HepG2 (cell line): ENCODE results near the gene NUAK1. TPM values are rescaled to one million over a fixed set of nuclear protein-coding genes. Genes with fewer than 3 reads are reported as not detected.

Source experiments
- ATAC-seq: fragments of 200-7000 bp; cut with Tn5 transposase; 3 replicates; pipeline ENCODE4 v1.9.1; 2020; ENCODE audit warnings: mild to moderate bottlenecking, moderate library complexity
- BruUV-seq: library from RNA; stranded (reverse); fragments of 400-500 nt; replicated peaks from 2 replicates; lab custom pipeline; 2021; lab: Mats Ljungman, UMichigan
- CTCF ChIA-PET: fragments of 300-600 bp; formaldehyde crosslinking; extraction: SDS; loops from one replicate; lab custom pipeline; 2021; ENCODE audit warnings: low total read pairs, inconsistent platforms, low intra/inter-chr PET ratio; lab: Yijun Ruan, JAX
- POLR2A ChIA-PET: fragments of 350-600 bp; sonication (Branson Sonifier 250); formaldehyde crosslinking; loops from one replicate; lab custom pipeline; 2020; ENCODE audit warnings: antibody characterized with exemption, inconsistent platforms; lab: Yijun Ruan, JAX
- DNase-seq: peaks from one replicate; pipeline ENCODE4 v3.0.0-alpha.2; 2015; ENCODE audit warnings: low spot score
- FAIRE-seq: peaks from 3 replicates; lab custom pipeline; 2011; peaks lifted over from hg19 to GRCh38; lab: Jason Lieb, UNC
- H2AFZ ChIP-seq: one replicate; pipeline ENCODE4 v1.6.1; 2011; ENCODE audit warnings: low read length, inconsistent platforms
- H3K27ac ChIP-seq: fragments of 300-600 bp; 3 replicates; pipeline ENCODE4 v1.8.0; 2011; ENCODE audit warnings: mixed run types, mild to moderate bottlenecking, mixed read lengths, low read length, inconsistent platforms; ENCODE audit not compliant: insufficient read depth; ENCODE audit errors: extremely low read length
- H3K27me3 ChIP-seq, 2 experiments: fragments of 200-600 bp in 1 of 2; 2 replicates in 1 of 2; 3 replicates in 1 of 2; pipeline versions ENCODE4 v1.6.0 to v1.8.0; 2011; ENCODE audit warnings: low read length in 2 of 2, mild to moderate bottlenecking in 2 of 2, moderate library complexity in 2 of 2, inconsistent platforms in 1 of 2; ENCODE audit not compliant: insufficient read depth in 2 of 2, control insufficient read depth in 1 of 2
- H3K36me3 ChIP-seq, 2 experiments: fragments of 200-600 bp in 1 of 2; replicated peaks in 1 of 2; 2 replicates in 1 of 2; 3 replicates in 1 of 2; pipeline versions ENCODE4 v1.5.1 to v1.8.0; 2011; ENCODE audit warnings: low read length in 2 of 2, inconsistent platforms in 1 of 2; ENCODE audit not compliant: insufficient read depth in 2 of 2, control insufficient read depth in 1 of 2
- H3K4me1 ChIP-seq: 2 replicates; pipeline ENCODE4 v1.5.1; 2012; ENCODE audit warnings: low read length, inconsistent platforms; ENCODE audit not compliant: insufficient read depth
- H3K4me2 ChIP-seq: 2 replicates; pipeline ENCODE4 v1.6.0; 2011; ENCODE audit warnings: low read depth, low read length, inconsistent platforms
- H3K4me3 ChIP-seq, 3 experiments: fragments of 200-600 bp in 1 of 3; sonication (generic), shearing (Covaris generic) in 1 of 3; replicated peaks in 1 of 3; 2 replicates each; pipeline ENCODE4 v1.5.1; 2011 to 2016; ENCODE audit warnings: low read length in 3 of 3, inconsistent platforms in 2 of 3, low read depth in 2 of 3, mild to moderate bottlenecking in 2 of 3, control low read depth in 1 of 3, mixed read lengths in 1 of 3; ENCODE audit not compliant: insufficient read depth in 1 of 3
- H3K79me2 ChIP-seq: one replicate; pipeline ENCODE4 v1.6.1; 2011; ENCODE audit warnings: low read length, inconsistent platforms; ENCODE audit not compliant: insufficient read depth
- H3K9ac ChIP-seq: 2 replicates; pipeline ENCODE4 v1.6.0; 2011; ENCODE audit warnings: mild to moderate bottlenecking, low read depth, low read length, inconsistent platforms; ENCODE audit not compliant: insufficient read depth
- H3K9me3 ChIP-seq: 2 replicates; pipeline ENCODE4 v1.5.1; 2012; ENCODE audit warnings: mild to moderate bottlenecking, low read length
- H4K20me1 ChIP-seq: 2 replicates; pipeline ENCODE4 v1.6.0; 2011; ENCODE audit warnings: inconsistent platforms, mild to moderate bottlenecking, low read length, moderate library complexity; ENCODE audit not compliant: insufficient read depth
- ATM ChIP-seq: fragments of 450-650 bp; IDR thresholded peaks from 2 replicates; pipeline ENCODE4 v1.7.1; 2017; ENCODE audit warnings: mild to moderate bottlenecking, borderline replicate concordance
- ELF3 ChIP-seq: IDR thresholded peaks from 2 replicates; pipeline ENCODE4 v1.6.1; 2016; ENCODE audit warnings: missing genetic modification reagents, missing compliant biosample characterization
- GZF1 ChIP-seq: sonication (generic); formaldehyde crosslinking; IDR thresholded peaks from 2 replicates; pipeline ENCODE4 v1.5.1; 2020; ENCODE audit warnings: mild to moderate bottlenecking, missing genetic modification reagents
- HMGA1 ChIP-seq: sonication (generic); formaldehyde crosslinking; conservative IDR thresholded peaks from 2 replicates; pipeline ENCODE4 v1.4.0; 2020; ENCODE audit warnings: missing genetic modification reagents
- PLRG1 ChIP-seq: fragments of 450-650 bp; conservative IDR thresholded peaks from 2 replicates; pipeline ENCODE4 v1.6.1; 2016
- REPIN1 ChIP-seq: sonication (generic); formaldehyde crosslinking; IDR thresholded peaks from 2 replicates; pipeline ENCODE4 v1.8.0; 2022; ENCODE audit warnings: missing genetic modification reagents, low read depth, mild to moderate bottlenecking, borderline replicate concordance
- SKIL ChIP-seq: sonication (generic); formaldehyde crosslinking; IDR thresholded peaks from 2 replicates; pipeline ENCODE4 v1.8.0; 2022; ENCODE audit warnings: missing genetic modification reagents, mild to moderate bottlenecking, moderate library complexity, borderline replicate concordance
- THYN1 ChIP-seq: sonication (generic); formaldehyde crosslinking; IDR thresholded peaks from 2 replicates; pipeline ENCODE4 v1.8.1; 2023; ENCODE audit warnings: low read depth, mild to moderate bottlenecking, moderate library complexity, missing genetic modification reagents, borderline replicate concordance
- ZNF136 ChIP-seq: sonication (generic); formaldehyde crosslinking; IDR thresholded peaks from 2 replicates; pipeline ENCODE4 v1.8.1; 2022; ENCODE audit warnings: low read depth, mild to moderate bottlenecking, moderate library complexity, missing genetic modification reagents
- ZNF431 ChIP-seq: sonication (generic); formaldehyde crosslinking; IDR thresholded peaks from 2 replicates; pipeline ENCODE4 v1.9.0; 2022; ENCODE audit warnings: missing genetic modification reagents, low read depth, mild to moderate bottlenecking, borderline replicate concordance
- ZNF512B ChIP-seq: sonication (generic); formaldehyde crosslinking; IDR thresholded peaks from 2 replicates; pipeline ENCODE4 v1.5.1; 2020; ENCODE audit warnings: missing genetic modification reagents, mild to moderate bottlenecking, borderline replicate concordance
- ZNF530 ChIP-seq: sonication (generic); formaldehyde crosslinking; IDR thresholded peaks from 2 replicates; pipeline ENCODE4 v1.5.0; 2020; ENCODE audit warnings: low read depth, mild to moderate bottlenecking, missing genetic modification reagents
- ZNF547 ChIP-seq: sonication (generic); formaldehyde crosslinking; IDR thresholded peaks from 2 replicates; pipeline ENCODE4 v1.5.1; 2020; ENCODE audit warnings: mild to moderate bottlenecking, missing genetic modification reagents
- ZNF720 ChIP-seq: sonication (generic); formaldehyde crosslinking; IDR thresholded peaks from 2 replicates; pipeline ENCODE4 v1.4.0; 2020; ENCODE audit warnings: missing genetic modification reagents
- ZNF782 ChIP-seq: sonication (generic); formaldehyde crosslinking; IDR thresholded peaks from 2 replicates; pipeline ENCODE4 v1.4.0; 2020; ENCODE audit warnings: missing genetic modification reagents, mild to moderate bottlenecking, borderline replicate concordance
- WGBS: methylation state at CpG from one replicate; pipeline ENCODE4 v1.1.6; 2017; ENCODE audit warnings: low lambda C conversion rate; 5-methylcytosine and 5-hydroxymethylcytosine counted together
- in situ Hi-C: cut with HindIII; loops from 2 replicates; pipeline ENCODE4 v1.10.0; 2017; ENCODE audit warnings: low pct_unique_long_range_greater_than_20kb; ENCODE audit not compliant: extremely low pct_ligation_motif_present
- intact Hi-C: fragments of 100-400 bp; cut with micrococcal nuclease; formaldehyde crosslinking; loops from one replicate; pipeline ENCODE4 v1.10.0; 2022; ENCODE audit not compliant: unreplicated experiment
- polyA plus RNA-seq, 8 experiments: library from polyadenylated mRNA; depleted of rRNA in 3 of 8; stranded (reverse) in 7 of 8; unstranded in 1 of 8; fragments of >200 nt; fragmentation: Illumina TruSeq in 4 of 8; extraction: Trizol in 4 of 8; gene quantifications; 2 replicates each; pipeline versions ENCODE4 v1.2.1 to v1.2.3, GENCODE V29; 2011 to 2016; ENCODE audit warnings: low read depth in 4 of 8, missing spikeins in 1 of 8, mixed read lengths in 1 of 8; ENCODE audit not compliant: insufficient read depth in 1 of 8
- total RNA-seq, 5 experiments: library from RNA; depleted of rRNA; stranded (reverse); fragments of >200 nt; fragmentation: Illumina TruSeq; extraction: Trizol; gene quantifications; 2 replicates each; pipeline ENCODE4 v1.2.3, GENCODE V29; 2016; ENCODE audit warnings: low read depth in 1 of 5
- TF ChIP-seq, protein P1 (sequence below): sonication (generic); formaldehyde crosslinking; IDR thresholded peaks from 2 replicates; pipeline ENCODE4 v1.4.0; 2020; ENCODE audit warnings: mild to moderate bottlenecking, missing genetic modification reagents

Gene NUAK1
- total and polyA plus RNA-seq, 2 of the 13 experiments (the other 11 are each of a cell fraction or from before 2014, with no cell fraction given): 1.7 to 1.9 TPM

- TF ChIP-seq ZNF431 (no peak), ZNF720 (CRISPR knock-in tag) (no peak)
Measured at GRCh38 chr12:106045251-106045674, 93.5 kb downstream of the NUAK1 start (continued).

DNA sequence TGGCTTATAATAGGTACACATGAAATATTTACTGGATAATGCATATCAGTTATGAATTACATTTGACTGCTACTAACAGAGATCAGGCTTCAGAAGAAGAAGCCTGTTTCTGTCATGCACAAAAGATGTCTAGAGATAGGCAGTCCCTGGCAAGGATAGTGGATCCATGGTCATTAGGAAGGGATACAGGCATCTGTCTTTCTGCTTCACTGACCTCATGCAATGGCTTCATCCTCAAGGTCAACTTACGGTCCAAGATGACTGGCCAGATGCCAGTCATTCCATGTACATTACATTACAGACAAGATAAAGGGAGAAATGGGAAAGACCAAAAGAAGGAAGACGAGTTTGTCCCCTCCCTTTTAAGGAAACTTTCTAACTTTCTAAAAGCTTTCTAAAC lies 94.0 kb downstream of the NUAK1 start:
- FAIRE-seq (no peak), DNase-seq (no peak), ATAC-seq (no peak)
- no peak overlapping the region for H2AFZ ChIP-seq
- no peak overlapping the region for H3K4me2 ChIP-seq
- H3K27me3 ChIP-seq: peaks cover 2 to 14% of the 10 kb centered on the region in 2 experiments; a peak in 3 of 5 replicates
- ChIA-PET POLR2A (no interaction called here), CTCF (no interaction called here)
- TF ChIP-seq THYN1 (CRISPR knock-in tag) (no peak), ZNF530 (CRISPR knock-in tag) (no peak), PLRG1 (no peak), ELF3 (CRISPR knock-in tag) (no peak), ZNF782 (CRISPR knock-in tag) (no peak), ATM (no peak), HMGA1 (no peak), ZNF512B (CRISPR knock-in tag) (no peak), ZNF136 (CRISPR knock-in tag) (no peak), ZNF547 (CRISPR knock-in tag) (no peak), GZF1 (CRISPR knock-in tag) (no peak), SKIL (no peak), REPIN1 (CRISPR knock-in tag) (no peak)
- TF ChIP-seq, protein P1, sequence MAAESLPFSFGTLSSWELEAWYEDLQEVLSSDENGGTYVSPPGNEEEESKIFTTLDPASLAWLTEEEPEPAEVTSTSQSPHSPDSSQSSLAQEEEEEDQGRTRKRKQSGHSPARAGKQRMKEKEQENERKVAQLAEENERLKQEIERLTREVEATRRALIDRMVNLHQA (CRISPR knock-in tag): no peak
- WGBS: 0% methylated on average over 2 of the region's 2 CpGs
- no peaks in the 10 kb centered on the region for H4K20me1 ChIP-seq
- in situ Hi-C loops: no loop called here
- H3K4me3 ChIP-seq: no peak overlapping the region
- no peak overlapping the region for H3K27ac ChIP-seq
- H3K36me3 ChIP-seq: no peaks in the 10 kb centered on the region
- H3K79me2 ChIP-seq: no peaks in the 10 kb centered on the region
- BruUV-seq: no TSS peak
- no peaks in the 10 kb centered on the region for H3K4me1 ChIP-seq
- intact Hi-C loops: loop anchor here (5.0 kb wide), 1 partner anchor 53 kb away; no protein-coding TSS in a partner anchor
- no peaks in the 10 kb centered on the region for H3K9me3 ChIP-seq
- no peak overlapping the region for H3K9ac ChIP-seq
